HG02571 (cell line): Measurements from ENCODE around the gene SEC24D.

Experiments used
- ATAC-seq: cut with Tn5 transposase; IDR thresholded peaks from one replicate; pipeline ENCODE4 v1.9.1; 2021; ENCODE audit warnings: mild to moderate bottlenecking, moderate library complexity; ENCODE audit not compliant: unreplicated experiment

SEC24D gene

GRCh38 chr4:118843237-118843636, 7.3 kb upstream of the SEC24D start:
- ATAC-seq: no peak

DNA sequence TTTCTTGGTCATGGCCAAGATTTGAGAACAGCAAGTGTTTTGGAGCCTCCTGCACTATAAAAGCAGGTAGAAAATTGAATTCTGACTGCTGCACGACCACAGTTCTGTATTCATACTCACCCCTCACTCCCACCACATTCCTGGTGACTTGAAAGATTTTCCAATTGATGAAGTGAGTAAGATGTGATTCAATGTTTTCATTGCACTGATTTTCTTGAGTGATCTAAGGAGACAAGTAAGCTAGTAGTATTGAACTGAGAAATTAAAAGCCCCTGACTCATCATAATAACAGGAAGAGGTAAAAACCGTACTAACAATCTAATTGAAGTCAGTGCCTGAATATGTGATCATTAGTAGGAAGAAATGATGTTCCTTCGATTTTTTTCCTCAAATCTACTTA, 6.1 kb upstream of the SEC24D start:
- ATAC-seq: no peak

DNA sequence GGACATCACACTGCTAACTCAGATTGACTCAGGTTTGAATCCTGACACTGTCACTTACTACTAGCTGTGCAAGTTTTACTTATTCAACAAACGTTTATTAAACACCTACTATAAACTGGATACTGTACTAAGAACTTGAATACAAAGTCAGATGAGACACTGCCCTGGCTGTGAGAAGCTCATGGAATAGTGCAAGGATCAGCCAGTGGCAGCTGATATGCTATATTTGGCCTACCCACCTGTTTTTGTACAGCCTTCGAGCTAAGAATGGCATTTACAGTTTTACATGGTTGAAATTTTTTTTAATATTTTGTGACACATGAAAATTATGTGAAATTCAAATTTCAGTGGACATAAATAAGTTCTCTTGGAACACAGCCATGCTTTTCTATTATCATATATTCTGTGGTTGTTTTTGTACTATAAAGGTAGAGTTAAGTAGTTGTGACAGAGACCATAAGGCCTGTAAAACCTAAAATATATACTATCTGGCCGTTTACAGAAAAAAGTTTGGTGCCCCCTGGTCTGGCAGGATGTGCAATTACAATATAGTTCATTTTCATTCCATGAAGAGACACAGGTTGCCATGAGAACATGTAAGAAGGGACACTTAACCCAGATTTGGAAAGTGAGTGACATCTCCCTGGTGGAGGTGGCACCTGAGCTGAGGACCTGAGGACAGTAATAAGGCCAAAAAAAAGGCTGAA, 3.4 kb upstream of the SEC24D start:
- no peak for ATAC-seq

- ATAC-seq: no peak
Observed at GRCh38 chr4:118837121-118837507, 1.2 kb upstream of the SEC24D start.

- ATAC-seq: peak; percentile 37
Observed at GRCh38 chr4:118836301-118837120, 585 bp upstream of the SEC24D start.

DNA sequence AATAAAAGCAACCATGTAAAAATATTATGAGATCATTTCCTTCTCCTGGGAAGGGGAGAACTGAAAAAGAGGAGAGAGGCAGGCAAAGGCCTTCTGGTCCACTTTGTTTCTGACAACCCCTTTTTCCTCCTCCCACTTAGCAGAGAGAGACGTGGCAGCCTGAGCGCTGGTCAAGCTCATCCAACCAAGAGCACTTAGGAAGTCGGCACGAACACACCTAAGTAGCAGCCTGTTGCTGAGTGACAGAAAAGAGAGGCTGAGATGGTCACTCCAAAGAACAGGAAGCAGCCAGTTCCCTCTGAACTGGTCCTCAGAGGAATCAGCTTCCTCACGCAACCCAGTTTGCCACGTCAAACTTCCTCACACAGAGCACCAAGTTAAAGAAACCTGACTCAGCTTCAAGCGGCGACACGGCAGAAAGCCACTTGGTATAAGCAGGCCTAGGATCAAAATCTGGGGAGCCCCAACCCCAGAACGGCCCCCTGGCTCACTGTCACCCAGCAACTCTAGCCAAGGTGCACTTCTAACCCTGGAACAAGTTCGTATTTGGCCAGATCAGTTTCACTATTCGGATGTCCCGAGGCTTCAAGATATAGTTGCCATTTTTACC, 861 bp downstream of the SEC24D start:
- peak; percentile 66 for ATAC-seq

DNA sequence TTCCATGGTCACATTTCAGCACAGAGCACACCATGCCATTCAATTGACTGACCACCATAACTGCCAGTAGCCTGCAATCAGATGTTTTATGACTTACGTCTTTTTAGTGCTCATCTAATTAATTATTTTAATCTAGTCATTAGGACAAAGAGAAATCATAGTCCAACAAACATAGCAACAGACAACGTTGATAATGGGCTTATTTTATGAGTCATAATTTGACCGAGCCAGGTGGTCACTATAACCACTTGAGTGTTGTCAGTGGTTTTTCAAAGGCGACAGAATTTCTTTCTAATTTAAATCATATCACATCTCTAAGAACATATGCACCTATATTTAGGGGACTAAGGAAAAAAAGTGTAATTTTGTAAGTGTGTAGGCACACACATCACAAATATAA, 1.9 kb downstream of the SEC24D start:
- no peak for ATAC-seq

GRCh38 chr4:118833192-118833820, 2.6 kb downstream of the SEC24D start:
- no peak for ATAC-seq

DNA sequence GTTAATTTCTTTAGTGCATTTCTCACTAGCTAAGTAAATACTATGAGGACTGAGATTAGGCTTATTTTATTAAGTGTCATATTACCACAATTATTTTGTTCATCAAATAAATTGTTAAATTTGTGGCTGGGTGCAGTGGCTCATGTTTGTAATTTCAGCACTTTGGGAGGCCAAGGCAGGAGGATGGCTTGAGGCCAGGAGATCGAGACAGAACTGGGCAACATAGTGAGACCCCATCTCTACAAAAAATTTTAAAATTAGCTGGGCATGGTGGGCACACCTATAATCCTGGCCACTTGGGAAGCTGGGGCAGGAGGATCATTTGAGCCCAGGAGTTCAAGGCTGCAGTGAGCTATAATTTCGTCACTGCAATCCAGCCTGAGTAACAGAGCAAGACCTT, 6.8 kb downstream of the SEC24D start:
- no peak for ATAC-seq

GRCh38 chr4:118826723-118827444, 9.0 kb downstream of the SEC24D start:
- ATAC-seq: no peak

GRCh38 chr4:118825799-118826198, 10.1 kb downstream of the SEC24D start:
- peak; percentile 58 for ATAC-seq

DNA sequence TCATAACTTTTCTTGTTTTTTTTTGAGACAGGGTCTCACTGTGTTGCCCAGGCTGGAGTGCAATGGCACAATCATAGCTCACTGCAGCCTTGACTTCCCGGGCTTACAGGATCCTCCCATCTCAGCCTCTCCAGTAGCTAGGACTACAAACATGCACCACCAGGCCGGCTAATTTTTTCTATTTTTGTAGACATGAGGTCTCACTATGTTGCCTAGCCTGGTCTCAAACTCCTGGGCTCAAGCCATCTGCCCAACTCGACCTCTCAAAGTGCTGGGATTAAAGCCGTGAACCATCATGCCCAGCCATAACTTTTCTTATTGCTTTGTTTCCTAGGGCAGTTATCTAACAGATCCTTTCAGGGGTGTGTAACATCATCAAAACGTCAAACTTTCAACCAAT, 11.8 kb downstream of the SEC24D start:
- ATAC-seq: no peak

GRCh38 chr4:118823471-118823870, 12.5 kb downstream of the SEC24D start:
- no peak for ATAC-seq

GRCh38 chr4:118821590-118822293, 14.2 kb downstream of the SEC24D start:
- ATAC-seq: no peak

GRCh38 chr4:118817178-118817930, 18.6 kb downstream of the SEC24D start:
- ATAC-seq: no peak

DNA sequence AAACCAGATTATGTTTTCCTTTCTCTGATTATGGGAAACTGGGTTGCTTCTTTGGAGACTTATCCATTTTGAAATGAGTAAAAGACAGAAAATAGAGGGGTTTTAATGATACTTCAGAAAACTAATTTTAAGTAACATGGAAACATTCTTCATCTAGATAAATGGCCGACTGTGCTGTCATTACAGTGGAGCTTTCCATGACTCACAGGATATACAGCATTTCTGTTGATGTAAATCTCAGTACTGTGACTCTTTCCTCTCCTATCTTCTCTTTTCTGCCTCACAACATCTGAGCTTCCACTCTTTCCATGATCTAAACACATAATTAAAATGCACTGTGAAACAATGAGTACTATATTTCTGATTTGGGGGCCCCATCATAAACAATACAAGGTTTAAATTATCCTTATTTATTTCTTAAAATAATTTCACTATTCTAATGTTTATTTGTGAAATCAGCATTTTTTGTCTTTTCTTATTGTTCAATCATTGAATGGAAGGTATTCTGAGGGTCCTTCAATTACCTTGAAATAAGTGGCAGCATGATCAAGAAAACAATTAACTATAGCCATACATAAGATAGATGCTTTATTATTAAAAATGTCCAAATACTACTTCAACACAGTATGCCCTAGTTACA, 19.3 kb downstream of the SEC24D start:
- no peak for ATAC-seq

GRCh38 chr4:118814891-118815290, 21.0 kb downstream of the SEC24D start:
- ATAC-seq: no peak

GRCh38 chr4:118814058-118814457, 21.9 kb downstream of the SEC24D start:
- ATAC-seq: no peak

DNA sequence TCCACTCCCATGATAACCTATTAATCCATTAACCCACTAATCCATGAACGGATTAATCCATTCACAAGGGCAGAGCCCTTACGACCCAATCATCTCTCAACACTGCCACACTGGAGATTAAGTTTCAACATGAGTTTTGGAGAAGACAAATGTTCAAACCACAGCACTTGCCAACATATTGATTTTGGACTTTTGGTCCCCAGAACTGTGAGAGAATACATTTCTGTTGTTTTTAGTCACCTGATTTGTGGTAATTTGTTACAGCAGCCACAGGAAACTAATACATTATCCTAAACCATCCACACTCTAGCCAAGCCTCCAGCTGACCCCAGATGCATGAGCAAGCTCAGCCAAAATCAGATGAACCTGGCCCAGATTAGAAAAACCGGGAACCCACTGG, 22.4 kb downstream of the SEC24D start:
- ATAC-seq: no peak
